SU-DHL-6 (cell line): ENCODE data around the gene GP1BB.

Experiments used
- H2AFZ ChIP-seq: fragments of 200-600 bp; sonication (generic); 2 replicates; pipeline ENCODE4 v1.6.1; 2014; ENCODE audit warnings: low read depth, mild to moderate bottlenecking, moderate library complexity, mixed read lengths, antibody characterized with exemption, low read length; ENCODE audit not compliant: severe bottlenecking
- H3F3A ChIP-seq: fragments of 200-600 bp; shearing (Covaris generic); 2 replicates; pipeline ENCODE4 v1.6.0; 2016; ENCODE audit warnings: antibody characterized with exemption, mild to moderate bottlenecking; ENCODE audit not compliant: insufficient read depth
- H3K27ac ChIP-seq: fragments of 200-600 bp; sonication (generic); 2 replicates; pipeline ENCODE4 v1.5.1; 2016; ENCODE audit warnings: low read depth, mild to moderate bottlenecking, low read length, moderate library complexity, mixed read lengths
- H3K27me3 ChIP-seq: fragments of 200-600 bp; sonication (generic), shearing (Covaris generic); 2 replicates; pipeline ENCODE4 v1.6.0; 2014; ENCODE audit warnings: mild to moderate bottlenecking, low read length
- H3K36me3 ChIP-seq: fragments of 200-600 bp; sonication (generic); 2 replicates; pipeline ENCODE4 v1.6.1; 2014; ENCODE audit warnings: mild to moderate bottlenecking, low read length, mixed read lengths
- H3K4me2 ChIP-seq: fragments of 300-600, 200-600 bp; shearing (Covaris generic), sonication (generic); 2 replicates; pipeline ENCODE4 v1.6.0; 2014; ENCODE audit warnings: low read length, low read depth, mild to moderate bottlenecking; ENCODE audit not compliant: poor library complexity, severe bottlenecking
- H3K4me3 ChIP-seq: fragments of 200-600 bp; sonication (generic); 2 replicates; pipeline ENCODE4 v1.5.1; 2014; ENCODE audit warnings: antibody characterized with exemption, low read length, mild to moderate bottlenecking, mixed read lengths; ENCODE audit not compliant: insufficient read depth, poor library complexity, severe bottlenecking
- H3K79me2 ChIP-seq: fragments of 200-600 bp; sonication (generic); 2 replicates; pipeline ENCODE4 v1.6.1; 2014; ENCODE audit warnings: mild to moderate bottlenecking, low read length, moderate library complexity; ENCODE audit not compliant: insufficient read depth
- H3K9ac ChIP-seq: fragments of 200-600 bp; sonication (generic); 2 replicates; pipeline ENCODE4 v1.7.0; 2014; ENCODE audit warnings: mild to moderate bottlenecking, low read length
- H3K9me2 ChIP-seq: fragments of 200-600 bp; sonication (generic); replicated peaks from 2 replicates; pipeline ENCODE4 v1.6.1; 2014; ENCODE audit warnings: low read length; ENCODE audit not compliant: insufficient read depth
- H3K9me3 ChIP-seq: fragments of 200-600 bp; sonication (generic); 2 replicates; pipeline ENCODE4 v1.6.1; 2014; ENCODE audit warnings: low read length, mixed read lengths; ENCODE audit not compliant: insufficient read depth
- H4K20me1 ChIP-seq: fragments of 200-600 bp; sonication (generic); 2 replicates; pipeline ENCODE4 v1.6.1; 2014; ENCODE audit warnings: low read depth, mild to moderate bottlenecking, antibody characterized with exemption, low read length, moderate library complexity, mixed read lengths
- EZH2phosphoT487 ChIP-seq: fragments of 200-600 bp; sonication (generic), shearing (Covaris generic); conservative IDR thresholded peaks from 2 replicates; pipeline ENCODE4 v1.6.1; 2018; ENCODE audit warnings: mild to moderate bottlenecking, antibody characterized with exemption, low read length, moderate library complexity, mixed read lengths
- TF ChIP-seq, protein P1 (sequence below): fragments of 200-600 bp; sonication (generic); IDR thresholded peaks from one replicate; pipeline ENCODE4 v1.5.1; 2017; ENCODE audit warnings: antibody characterized with exemption, mild to moderate bottlenecking, low read length, moderate library complexity; ENCODE audit not compliant: insufficient read depth, poor library complexity, severe bottlenecking

GP1BB gene

GRCh38 chr22:19701420-19702145 is 21.8 kb upstream of the GP1BB start:
- H3K9me3 ChIP-seq = no peaks in the 10 kb centered on the region
- no peaks in the 10 kb centered on the region for H3K79me2 ChIP-seq
- no peaks in the 10 kb centered on the region for H3F3A ChIP-seq
- no peaks in the 10 kb centered on the region for H4K20me1 ChIP-seq
- no peak overlapping the region for H3K9ac ChIP-seq
- H3K27ac ChIP-seq = no peak overlapping the region
- no peak overlapping the region for H3K4me2 ChIP-seq
- TF ChIP-seq, protein P1, sequence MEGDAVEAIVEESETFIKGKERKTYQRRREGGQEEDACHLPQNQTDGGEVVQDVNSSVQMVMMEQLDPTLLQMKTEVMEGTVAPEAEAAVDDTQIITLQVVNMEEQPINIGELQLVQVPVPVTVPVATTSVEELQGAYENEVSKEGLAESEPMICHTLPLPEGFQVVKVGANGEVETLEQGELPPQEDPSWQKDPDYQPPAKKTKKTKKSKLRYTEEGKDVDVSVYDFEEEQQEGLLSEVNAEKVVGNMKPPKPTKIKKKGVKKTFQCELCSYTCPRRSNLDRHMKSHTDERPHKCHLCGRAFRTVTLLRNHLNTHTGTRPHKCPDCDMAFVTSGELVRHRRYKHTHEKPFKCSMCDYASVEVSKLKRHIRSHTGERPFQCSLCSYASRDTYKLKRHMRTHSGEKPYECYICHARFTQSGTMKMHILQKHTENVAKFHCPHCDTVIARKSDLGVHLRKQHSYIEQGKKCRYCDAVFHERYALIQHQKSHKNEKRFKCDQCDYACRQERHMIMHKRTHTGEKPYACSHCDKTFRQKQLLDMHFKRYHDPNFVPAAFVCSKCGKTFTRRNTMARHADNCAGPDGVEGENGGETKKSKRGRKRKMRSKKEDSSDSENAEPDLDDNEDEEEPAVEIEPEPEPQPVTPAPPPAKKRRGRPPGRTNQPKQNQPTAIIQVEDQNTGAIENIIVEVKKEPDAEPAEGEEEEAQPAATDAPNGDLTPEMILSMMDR = no peak
- TF ChIP-seq EZH2phosphoT487 = no peak
- no peaks in the 10 kb centered on the region for H3K36me3 ChIP-seq
- H2AFZ ChIP-seq = no peak overlapping the region
- no peak overlapping the region for H3K4me3 ChIP-seq
- no peaks in the 10 kb centered on the region for H3K9me2 ChIP-seq
- H3K27me3 ChIP-seq = no peaks in the 10 kb centered on the region

DNA sequence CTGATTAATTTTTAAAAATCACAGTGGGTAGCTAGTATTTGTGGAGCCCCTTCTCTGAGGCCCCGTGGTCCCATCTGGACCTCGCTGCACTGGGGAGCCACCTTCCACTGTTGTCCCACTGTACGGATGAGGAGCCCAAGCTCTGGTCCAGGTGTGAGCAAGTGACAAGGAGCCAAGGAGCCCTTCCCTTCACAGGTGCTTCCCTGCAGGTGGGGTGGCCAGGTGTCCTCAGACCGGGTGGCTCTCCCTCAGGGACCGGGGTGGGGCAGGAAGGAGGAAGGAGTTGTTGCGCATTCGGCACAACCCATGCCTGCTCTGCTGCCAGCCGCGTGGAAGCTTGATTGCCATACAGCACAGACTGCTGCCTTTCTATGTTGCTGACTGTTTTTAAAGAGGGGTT is 19.5 kb upstream of the GP1BB start:
- no peaks in the 10 kb centered on the region for H3K79me2 ChIP-seq
- no peak overlapping the region for H3K4me2 ChIP-seq
- H3K9ac ChIP-seq = no peak overlapping the region
- H4K20me1 ChIP-seq = no peaks in the 10 kb centered on the region
- no peak overlapping the region for H3K4me3 ChIP-seq
- no peaks in the 10 kb centered on the region for H3K36me3 ChIP-seq
- H3K9me3 ChIP-seq = no peaks in the 10 kb centered on the region
- no peaks in the 10 kb centered on the region for H3K27me3 ChIP-seq
- TF ChIP-seq, protein P1 = no peak
- no peak for TF ChIP-seq EZH2phosphoT487
- no peak overlapping the region for H2AFZ ChIP-seq
- no peaks in the 10 kb centered on the region for H3K9me2 ChIP-seq
- no peak overlapping the region for H3K27ac ChIP-seq
- H3F3A ChIP-seq = no peaks in the 10 kb centered on the region

DNA sequence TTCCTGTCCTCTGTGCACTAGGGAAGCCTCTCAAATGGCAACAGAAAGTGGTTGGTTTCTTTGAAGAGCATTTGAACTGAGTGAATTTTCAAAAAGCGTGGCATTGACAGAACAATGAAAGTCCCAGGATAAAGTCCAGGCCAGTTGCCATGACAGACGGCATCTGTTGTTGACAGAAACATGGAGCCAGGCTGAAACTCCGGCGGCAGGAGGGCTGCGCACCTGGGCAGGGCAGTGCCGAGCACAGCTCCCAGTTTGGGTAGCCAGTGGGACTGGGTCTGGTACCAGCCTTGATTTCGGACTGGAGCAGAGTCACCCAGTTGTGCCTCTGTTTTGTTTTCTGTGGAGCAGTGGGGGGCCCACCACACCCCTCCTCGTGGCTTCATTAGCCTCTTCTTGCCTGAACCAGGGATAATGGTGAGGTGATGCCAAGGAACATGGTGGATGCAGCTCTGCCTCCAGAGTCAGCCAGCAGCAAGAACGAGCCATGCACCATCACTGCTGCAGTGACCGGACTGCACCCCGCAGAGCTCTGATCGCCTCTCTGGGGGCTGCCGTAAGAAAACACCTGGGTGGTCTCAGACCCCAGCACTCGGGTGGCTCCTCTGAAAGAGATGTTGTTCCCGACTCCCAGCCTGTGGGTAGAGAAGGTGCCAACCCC is 18.9 kb upstream of the GP1BB start:
- Histone ChIP-seq H3K27me3 (no peaks in the 10 kb centered on the region), H4K20me1 (no peaks in the 10 kb centered on the region), H2AFZ (no peak overlapping the region), H3K9me2 (no peaks in the 10 kb centered on the region), H3K36me3 (no peaks in the 10 kb centered on the region), H3K79me2 (no peaks in the 10 kb centered on the region), H3K4me3 (no peak overlapping the region), H3K9ac (no peak overlapping the region), H3K27ac (no peak overlapping the region), H3K4me2 (no peak overlapping the region), H3F3A (no peaks in the 10 kb centered on the region), H3K9me3 (no peaks in the 10 kb centered on the region)
- TF ChIP-seq EZH2phosphoT487 = no peak
- TF ChIP-seq, protein P1 = no peak
